ENCODE results near the gene CYP27B1.

DNA sequence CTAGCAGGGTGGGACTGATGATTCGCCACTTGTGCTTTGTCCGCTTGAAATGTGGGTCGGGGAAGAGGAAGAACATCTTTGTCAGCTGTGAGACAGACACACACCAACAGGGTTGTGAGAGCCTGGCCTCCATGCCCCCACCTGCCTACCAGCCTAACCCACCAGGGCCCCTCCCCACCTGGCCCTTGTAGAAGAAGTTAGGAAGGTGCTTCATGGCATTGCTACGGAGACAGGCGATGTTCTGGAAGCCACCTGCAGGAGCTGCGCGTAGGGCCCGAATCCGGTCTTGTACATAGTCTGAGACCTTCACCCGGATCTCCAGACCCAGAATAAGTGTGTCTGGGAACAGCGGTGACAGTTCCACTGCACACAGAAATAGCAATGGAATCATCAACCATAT is 2.7 kb upstream of the CYP27B1 start:
- TF ChIP-seq, protein P1, sequence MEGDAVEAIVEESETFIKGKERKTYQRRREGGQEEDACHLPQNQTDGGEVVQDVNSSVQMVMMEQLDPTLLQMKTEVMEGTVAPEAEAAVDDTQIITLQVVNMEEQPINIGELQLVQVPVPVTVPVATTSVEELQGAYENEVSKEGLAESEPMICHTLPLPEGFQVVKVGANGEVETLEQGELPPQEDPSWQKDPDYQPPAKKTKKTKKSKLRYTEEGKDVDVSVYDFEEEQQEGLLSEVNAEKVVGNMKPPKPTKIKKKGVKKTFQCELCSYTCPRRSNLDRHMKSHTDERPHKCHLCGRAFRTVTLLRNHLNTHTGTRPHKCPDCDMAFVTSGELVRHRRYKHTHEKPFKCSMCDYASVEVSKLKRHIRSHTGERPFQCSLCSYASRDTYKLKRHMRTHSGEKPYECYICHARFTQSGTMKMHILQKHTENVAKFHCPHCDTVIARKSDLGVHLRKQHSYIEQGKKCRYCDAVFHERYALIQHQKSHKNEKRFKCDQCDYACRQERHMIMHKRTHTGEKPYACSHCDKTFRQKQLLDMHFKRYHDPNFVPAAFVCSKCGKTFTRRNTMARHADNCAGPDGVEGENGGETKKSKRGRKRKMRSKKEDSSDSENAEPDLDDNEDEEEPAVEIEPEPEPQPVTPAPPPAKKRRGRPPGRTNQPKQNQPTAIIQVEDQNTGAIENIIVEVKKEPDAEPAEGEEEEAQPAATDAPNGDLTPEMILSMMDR (conservative IDR thresholded peaks at IDR 0.05; ENCODE audit: low read length), result no peak
- no peak for TF ChIP-seq EZH2phosphoT487 (IDR thresholded peaks at IDR 0.05; ENCODE audit: borderline replicate concordance, low read depth, low read length)
